Adrenal gland (tissue), 12 donors: ENCODE results near the gene EFEMP1. TPM values are rescaled to one million over a fixed set of nuclear protein-coding genes. Genes with fewer than 3 reads are reported as not detected.

Source experiments
- DNase-seq, 7 donors: peaks; one replicate each; pipeline ENCODE4 v3.0.0-alpha.2; 2019 to 2020
- H3K27ac ChIP-seq, 5 donors: fragments of 200-600 bp; sonication (generic) in 4 of 5; 1 replicate in 3 of 5; 2 replicates in 2 of 5; pipeline versions ENCODE4 v1.5.1 to v1.8.0; 2016 to 2020; ENCODE audit warnings: mild to moderate bottlenecking in 1 of 5
- H3K27me3 ChIP-seq: fragments of 200-600 bp; 2 replicates; pipeline ENCODE4 v1.8.0; 2021
- H3K36me3 ChIP-seq, 2 donors: fragments of 200-600 bp; replicated peaks in 1 of 2; 1 replicate in 1 of 2; 2 replicates in 1 of 2; pipeline versions ENCODE4 v1.5.1 to v1.8.0; 2018 to 2022
- H3K4me1 ChIP-seq, 2 donors: fragments of 200-600 bp; replicated peaks in 1 of 2; 1 replicate in 1 of 2; 2 replicates in 1 of 2; pipeline versions ENCODE4 v1.5.1 to v1.8.0; 2018 to 2021
- H3K4me3 ChIP-seq, 4 donors: fragments of 200-600 bp; sonication (generic) in 3 of 4; one replicate each; pipeline ENCODE4 v1.5.1; 2016 to 2018
- H3K9me3 ChIP-seq, 3 donors: fragments of 200-600 bp; sonication (generic) in 1 of 3; replicated peaks in 1 of 3; 1 replicate in 2 of 3; 2 replicates in 1 of 3; pipeline versions ENCODE4 v1.5.1 to v1.8.0; 2016 to 2021
- CTCF ChIP-seq, 6 experiments: fragments of 450-650 bp in 4 of 6; fragments of 200-600 bp in 2 of 6; sonication (generic) in 1 of 6; IDR thresholded peaks; 1 replicate in 5 of 6; 2 replicates in 1 of 6; pipeline versions ENCODE4 v1.5.1 to v1.8.0; 2016 to 2021; ENCODE audit warnings: antibody characterized with exemption in 6 of 6, mild to moderate bottlenecking in 2 of 6, moderate library complexity in 1 of 6
- POLR2A ChIP-seq, 2 donors: fragments of 450-650 bp; IDR thresholded peaks; one replicate each; pipeline ENCODE4 v1.6.1; 2017; ENCODE audit warnings: antibody characterized with exemption in 2 of 2, mild to moderate bottlenecking in 2 of 2, moderate library complexity in 1 of 2
- WGBS, 4 donors: extraction: QIAGEN DNeasy Blood & Tissue Kit in 2 of 4; methylation state at CpG; one replicate each; pipeline versions ENCODE4 v1.1.5 to v1.1.7; 2013 to 2017; 5-methylcytosine and 5-hydroxymethylcytosine counted together
- intact Hi-C, 2 donors: fragments of 100-400 bp; cut with DNase I; formaldehyde crosslinking; loops; one replicate each; pipeline versions ENCODE4 v1.14.1 to v1.15.0; 2022 to 2023
- polyA plus RNA-seq, 3 donors: library from polyadenylated mRNA; stranded (reverse); fragments of 200-250 nt in 2 of 3; fragments of 350-450 nt in 1 of 3; fragmentation: Illumina TruSeq in 1 of 3; extraction: RNeasy Lipid Tissue Mini Kit (QIAGEN cat#74804) in 1 of 3; gene quantifications; one replicate each; pipeline ENCODE4 v1.2.3, GENCODE V29; 2013 to 2014
- total RNA-seq, 9 donors: library from RNA; depleted of rRNA in 4 of 9; stranded (reverse); fragments of >200 nt in 4 of 9; fragments of 120-200 nt in 1 of 9; fragmentation: NEBNext Ultra II Directional in 1 of 9; extraction: Animal tissue kit (Norgen Biotek cat#: 25700) in 1 of 9; gene quantifications; one replicate each; pipeline versions ENCODE4 v1.1.0 to v1.2.4, GENCODE V29; 2013 to 2023
- donor health status: healthy with polysubstance abuse.
- donor health status: Bipolar disorder and iron deficiency.
- donor health status: DM: yes; HTN: yes; CAD: no.
- donor health status: DM: no; HTN: no; CAD: no.
- donor health status: DM: no; HTN: no; CAD: no.
- donor health status: DM: yes; HTN: yes; CAD: no.

The EFEMP1 gene
- total and polyA plus RNA-seq, 12 donors: 3.9 to 430 (median 124) TPM

- no peaks in the 10 kb centered on the region for H3K27me3 ChIP-seq
- no peak overlapping the region for H3K27ac ChIP-seq
- no peaks in the 10 kb centered on the region for H3K9me3 ChIP-seq
- no peaks in the 10 kb centered on the region for H3K36me3 ChIP-seq
- H3K4me1 ChIP-seq: no peaks in the 10 kb centered on the region
- DNase-seq: no peak
- intact Hi-C loops: no loop called here
- H3K4me3 ChIP-seq: no peak overlapping the region
- WGBS, 4 donors: 76 to 85% (median 80%) methylated on average over 5 of the region's 5 CpGs
- TF ChIP-seq POLR2A (IDR thresholded peaks at IDR 0.05) (no peak), CTCF (IDR thresholded peaks at IDR 0.05) (no peak)
Measured at GRCh38 chr2:55869637-55870325, 53.8 kb downstream of the EFEMP1 start.

- H3K27me3 ChIP-seq: no peaks in the 10 kb centered on the region
- no peak for TF ChIP-seq POLR2A (IDR thresholded peaks at IDR 0.05)
- 65 to 70% (median 66%) methylated on average over 2 of the region's 2 CpGs for WGBS, 4 donors
- H3K4me3 ChIP-seq: no peak overlapping the region
- intact Hi-C loops: no loop called here
- peak overlapping the region in 2 of 5 donors; percentile 10 to 23 for H3K27ac ChIP-seq
- peaks cover 7 to 18% of the 10 kb centered on the region in 2 donors for H3K4me1 ChIP-seq
- no peaks in the 10 kb centered on the region for H3K36me3 ChIP-seq
- DNase-seq: no peak
- H3K9me3 ChIP-seq: no peaks in the 10 kb centered on the region
Measured at GRCh38 chr2:55865096-55865835, 58.3 kb downstream of the EFEMP1 start.

- intact Hi-C loops: no loop called here
- DNase-seq: no peak
- H3K4me3 ChIP-seq: no peak overlapping the region
- WGBS, 4 donors: 76 to 91% (median 80%) methylated on average over 6 of the region's 6 CpGs
- no peaks in the 10 kb centered on the region for H3K9me3 ChIP-seq
- no peaks in the 10 kb centered on the region for H3K27me3 ChIP-seq
- TF ChIP-seq POLR2A (IDR thresholded peaks at IDR 0.05): no peak
- no peak for TF ChIP-seq CTCF (IDR thresholded peaks at IDR 0.05)
- H3K4me1 ChIP-seq: peaks cover 7 to 18% of the 10 kb centered on the region in 2 donors
- H3K27ac ChIP-seq: peak overlapping the region in 1 of 5 donors; percentile 10
- H3K36me3 ChIP-seq: no peaks in the 10 kb centered on the region
Measured at GRCh38 chr2:55864351-55865084, 59.1 kb downstream of the EFEMP1 start.

GRCh38 chr2:55862673-55863390 is 60.8 kb downstream of the EFEMP1 start:
- H3K27me3 ChIP-seq: no peaks in the 10 kb centered on the region
- H3K4me3 ChIP-seq: no peak overlapping the region
- intact Hi-C loops: no loop called here
- TF ChIP-seq POLR2A (IDR thresholded peaks at IDR 0.05) (no peak), CTCF (IDR thresholded peaks at IDR 0.05) (no peak)
- no peaks in the 10 kb centered on the region for H3K9me3 ChIP-seq
- H3K36me3 ChIP-seq: no peaks in the 10 kb centered on the region
- peak overlapping the region in 3 of 5 donors; percentile 36 to 74 (median 63) for H3K27ac ChIP-seq
- peaks cover 7 to 18% of the 10 kb centered on the region in 2 donors for H3K4me1 ChIP-seq
- 74 to 82% (median 78%) methylated on average over 7 of the region's 7 CpGs for WGBS, 4 donors
- DNase-seq: peak in 6 of 7 donors; percentile 29 to 77 (median 66)
